ENCODE results near the gene PDE1A.

The PDE1A gene

GRCh38 chr2:182248362-182248761 is 178.5 kb downstream of the PDE1A start:
- no peak for TF ChIP-seq CTCF (conservative IDR thresholded peaks at IDR 0.05; ENCODE audit: low read depth, low read length)
- DNase-seq (ENCODE audit: low read depth), result peak; percentile 85
- no peak overlapping the region for H3K4me3 ChIP-seq (ENCODE audit: low read length)

- DNase-seq (ENCODE audit: low read depth), result no peak
- H3K4me3 ChIP-seq (ENCODE audit: low read length), result no peak overlapping the region
- TF ChIP-seq CTCF (conservative IDR thresholded peaks at IDR 0.05; ENCODE audit: low read depth, low read length), result no peak
Observed at GRCh38 chr2:182247831-182248230, 179.0 kb downstream of the PDE1A start.

- TF ChIP-seq CTCF (conservative IDR thresholded peaks at IDR 0.05; ENCODE audit: low read depth, low read length), result no peak
- DNase-seq (ENCODE audit: low read depth), result no peak
- H3K4me3 ChIP-seq (ENCODE audit: low read length), result no peak overlapping the region
Observed at GRCh38 chr2:182245963-182246362, 180.9 kb downstream of the PDE1A start.

GRCh38 chr2:182242609-182243008 is 184.2 kb downstream of the PDE1A start:
- no peak overlapping the region for H3K4me3 ChIP-seq (ENCODE audit: low read length)
- no peak for TF ChIP-seq CTCF (conservative IDR thresholded peaks at IDR 0.05; ENCODE audit: low read depth, low read length)
- peak; percentile 68 for DNase-seq (ENCODE audit: low read depth)

GRCh38 chr2:182241936-182242335 is 184.9 kb downstream of the PDE1A start:
- peak; percentile 77 for DNase-seq (ENCODE audit: low read depth)
- no peak for TF ChIP-seq CTCF (conservative IDR thresholded peaks at IDR 0.05; ENCODE audit: low read depth, low read length)
- H3K4me3 ChIP-seq (ENCODE audit: low read length), result no peak overlapping the region

- DNase-seq (ENCODE audit: low read depth), result no peak
- H3K4me3 ChIP-seq (ENCODE audit: low read length), result no peak overlapping the region
- TF ChIP-seq CTCF (conservative IDR thresholded peaks at IDR 0.05; ENCODE audit: low read depth, low read length), result peak; percentile 45
Observed at GRCh38 chr2:182240862-182241371, 185.9 kb downstream of the PDE1A start.

GRCh38 chr2:182230561-182230960 is 196.3 kb downstream of the PDE1A start:
- DNase-seq (ENCODE audit: low read depth), result no peak
- TF ChIP-seq CTCF (conservative IDR thresholded peaks at IDR 0.05; ENCODE audit: low read depth, low read length), result no peak
- H3K4me3 ChIP-seq (ENCODE audit: low read length), result no peak overlapping the region
